Measurements from ENCODE around the gene SERPINB1.
"Not testable (repeated sequence)": the region's sequence is repeated elsewhere in the genome, so short reads cannot be mapped to it uniquely, and the experiment has no call there.

SERPINB1 gene

GRCh38 chr6:2865694-2866151 lies 24.1 kb upstream of the SERPINB1 start:
- no peak for DNase-seq

- DNase-seq: no peak
Observed at GRCh38 chr6:2865270-2865669, 23.6 kb upstream of the SERPINB1 start.

DNA sequence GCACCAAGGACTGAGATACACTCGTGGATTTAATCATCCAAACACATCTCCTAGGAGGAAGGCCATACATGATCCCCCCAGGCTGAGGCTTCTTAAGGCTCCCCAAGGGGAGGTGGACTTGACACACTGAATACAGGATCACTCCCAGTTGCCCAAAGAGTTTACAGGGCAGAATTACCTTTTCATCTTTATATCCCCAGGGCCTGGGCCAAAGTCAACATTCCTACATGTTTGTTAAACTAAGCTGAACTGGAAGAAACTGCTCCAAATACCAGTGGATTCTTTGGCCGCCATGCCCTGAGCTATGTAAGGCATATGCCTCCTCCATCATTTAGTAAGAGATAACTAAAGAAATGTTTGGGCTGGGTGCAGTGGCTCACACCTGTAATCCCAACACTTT lies 22.2 kb upstream of the SERPINB1 start:
- no peak for DNase-seq

GRCh38 chr6:2862712-2863181 lies 21.1 kb upstream of the SERPINB1 start:
- DNase-seq: peak; percentile 33

DNA sequence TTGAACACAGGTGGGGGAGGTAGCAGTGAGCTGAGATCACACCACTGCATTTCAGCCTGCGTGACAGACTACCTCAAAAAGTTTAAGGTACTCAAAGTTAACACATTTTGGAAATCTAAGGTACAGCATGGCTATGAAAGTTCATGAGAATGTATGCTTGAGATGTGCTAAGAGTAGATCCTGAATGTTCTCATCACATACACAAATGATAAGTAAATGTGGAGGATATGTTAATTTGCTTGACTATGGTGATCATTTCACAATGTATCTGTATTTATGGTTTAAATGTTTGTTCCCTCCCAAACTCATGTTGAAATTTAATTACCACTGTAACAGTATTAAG lies 20.1 kb upstream of the SERPINB1 start:
- peak; percentile 37 for DNase-seq

DNA sequence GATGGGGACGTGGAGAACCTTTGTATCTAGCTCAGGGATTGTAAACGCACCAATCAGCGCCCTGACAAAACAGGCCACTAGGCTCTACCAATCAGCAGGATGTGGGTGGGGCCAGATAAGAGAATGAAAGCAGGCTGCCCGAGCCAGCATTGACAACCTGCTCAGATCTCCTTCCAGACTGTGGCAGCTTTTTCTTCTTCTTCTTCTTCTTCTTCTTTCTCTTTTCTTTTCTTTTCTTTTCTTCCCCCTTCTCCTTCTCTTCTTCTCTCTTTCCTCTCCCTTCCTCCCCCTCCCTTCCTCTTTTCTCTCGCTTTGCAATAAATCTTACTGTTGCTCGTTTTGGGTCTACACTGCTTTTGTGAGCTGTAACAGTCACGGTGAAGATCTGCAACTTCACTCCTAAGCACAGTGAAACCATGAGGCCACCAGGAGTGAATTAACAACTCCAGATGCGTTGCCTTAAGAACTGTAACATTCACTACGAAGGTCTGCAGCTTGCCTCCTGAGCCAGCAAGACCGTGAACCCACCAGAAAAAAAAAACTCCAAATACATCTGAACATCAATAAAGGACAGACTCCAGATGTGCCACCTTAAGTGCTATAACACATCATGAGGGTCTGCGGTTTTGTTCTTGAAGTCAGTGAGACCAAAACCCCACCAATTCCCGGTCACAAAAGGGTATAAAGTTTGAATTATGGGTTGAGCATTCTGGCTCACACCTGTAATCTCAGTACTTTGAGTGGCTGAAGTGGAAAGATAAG lies 19.6 kb upstream of the SERPINB1 start:
- DNase-seq: peak; percentile 49

DNA sequence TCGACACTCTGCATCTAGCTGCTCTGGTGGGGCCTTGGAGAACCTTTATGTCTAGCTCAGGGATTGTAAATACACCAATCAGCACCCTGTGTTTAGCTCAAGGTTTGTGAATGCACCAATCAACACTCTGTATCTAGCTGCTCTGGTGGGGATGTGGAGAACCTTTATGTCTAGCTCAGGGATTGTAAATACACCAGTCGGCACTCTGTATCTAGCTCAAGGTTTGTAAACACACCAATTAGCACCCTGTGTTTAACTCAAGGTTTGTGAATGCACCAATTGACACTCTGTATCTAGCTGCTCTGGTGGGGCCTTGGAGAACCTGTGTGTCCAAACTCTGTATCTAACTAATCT lies 19.0 kb upstream of the SERPINB1 start:
- not testable (repeated sequence) for DNase-seq

DNA sequence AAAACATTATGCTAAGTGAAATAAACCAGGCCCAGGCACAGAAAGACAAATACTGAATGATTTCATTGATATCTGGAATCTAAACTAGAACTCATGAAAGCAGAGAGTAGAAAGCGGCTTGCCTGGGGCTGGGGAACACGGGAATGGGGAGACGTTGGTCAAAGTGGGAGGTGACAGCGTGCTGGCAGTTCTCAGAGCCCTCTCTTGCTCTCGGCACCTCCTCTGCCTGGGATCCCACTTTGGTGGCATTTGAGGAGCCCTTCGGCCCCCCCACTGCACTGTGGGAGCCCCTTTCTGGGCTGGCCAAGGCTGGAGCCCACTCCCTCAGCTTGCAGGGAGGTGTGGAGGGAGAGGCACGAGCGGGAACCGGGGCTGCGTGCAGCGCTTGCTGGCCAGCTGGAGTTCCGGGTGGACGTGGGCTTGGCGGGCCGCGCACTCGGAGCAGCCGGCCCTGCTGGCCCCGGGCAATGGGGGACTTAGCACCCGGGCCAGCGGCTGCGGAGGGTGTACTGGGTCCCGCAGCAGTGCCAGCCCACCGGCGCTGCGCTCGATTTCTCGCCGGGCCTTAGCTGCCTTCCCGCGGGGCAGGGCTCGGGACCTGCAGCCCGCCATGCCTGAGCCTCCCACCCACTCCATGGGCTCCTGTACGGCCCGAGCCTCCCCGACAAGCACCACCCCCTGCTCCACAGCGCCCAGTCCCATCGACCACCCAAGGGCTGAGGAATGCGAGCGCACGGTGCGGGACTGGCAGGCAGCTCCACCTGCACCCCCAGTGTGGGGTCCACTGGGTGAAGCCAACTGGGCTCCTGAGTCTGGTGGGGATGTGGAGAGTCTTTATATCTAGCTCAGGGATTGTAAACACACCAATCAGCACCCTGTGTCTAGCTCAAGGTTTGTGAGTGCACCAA lies 18.4 kb upstream of the SERPINB1 start:
- not testable (repeated sequence) for DNase-seq

DNA sequence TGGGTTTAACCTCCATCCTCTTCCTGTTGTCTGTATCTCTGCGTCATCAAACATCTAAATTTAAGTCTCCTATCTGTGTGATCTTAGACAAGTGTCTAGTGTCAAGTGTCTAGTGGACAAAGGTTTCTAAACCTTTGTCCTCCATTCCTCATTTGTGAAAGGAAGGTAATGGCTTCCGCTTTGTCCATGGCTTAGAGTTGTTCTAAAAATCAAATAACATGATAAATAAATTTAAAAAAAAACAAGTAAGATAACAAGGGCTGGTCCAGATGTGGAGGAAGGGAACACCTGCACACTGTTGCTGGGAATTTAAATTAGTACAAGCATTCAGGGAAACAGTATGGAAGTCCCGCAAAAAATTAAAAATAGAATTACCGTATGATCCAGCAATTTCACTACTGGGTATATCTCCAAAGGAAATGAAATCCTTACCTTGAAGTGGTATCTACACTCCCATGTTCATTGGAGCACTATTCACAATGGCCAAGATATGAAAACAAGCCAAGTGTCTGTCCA lies 17.6 kb upstream of the SERPINB1 start:
- no peak for DNase-seq

GRCh38 chr6:2857580-2858337 lies 16.1 kb upstream of the SERPINB1 start:
- DNase-seq: peak; percentile 76

DNA sequence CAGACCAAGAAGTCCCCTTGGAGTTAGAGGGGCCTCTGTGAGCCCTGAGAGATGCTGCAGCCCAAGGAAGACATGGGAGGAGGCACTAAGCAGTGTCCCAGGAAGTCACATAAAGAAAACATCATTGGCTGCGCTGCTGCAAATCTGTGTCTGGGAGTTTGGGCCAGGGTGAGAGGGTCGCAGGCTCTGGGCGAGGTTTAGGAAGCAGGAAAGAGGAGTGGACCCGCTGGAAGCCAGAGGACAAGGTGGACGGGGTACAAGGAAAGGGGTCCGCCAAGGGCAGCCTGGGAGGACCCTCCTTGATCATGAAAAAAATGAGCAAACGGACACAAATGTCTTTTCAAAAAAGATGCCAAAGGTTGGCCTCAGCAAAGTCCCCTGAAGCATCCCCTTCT lies 15.5 kb upstream of the SERPINB1 start:
- no peak for DNase-seq

DNA sequence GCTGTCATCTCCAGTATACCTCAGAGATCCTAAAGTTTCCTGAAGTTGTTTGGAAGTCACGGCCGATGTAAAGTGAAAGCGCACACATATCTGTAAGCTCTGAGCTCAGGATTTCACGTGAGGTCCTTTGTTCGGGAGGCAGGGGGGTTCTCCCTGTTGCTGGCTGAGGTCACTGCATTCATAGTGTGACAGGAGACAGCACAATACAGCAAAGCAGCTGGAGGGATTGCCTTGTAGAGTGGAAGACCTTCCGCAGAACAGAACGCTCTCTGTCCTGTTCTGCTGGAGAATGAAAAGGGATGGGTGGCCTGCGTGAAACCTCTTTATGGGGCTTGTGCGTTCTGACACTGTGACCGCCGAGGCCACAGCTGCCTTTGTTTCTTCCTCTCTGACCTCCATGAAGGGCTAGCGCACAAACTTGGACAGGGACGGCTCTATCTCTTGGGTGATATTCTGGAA lies 13.4 kb upstream of the SERPINB1 start:
- no peak for DNase-seq

DNA sequence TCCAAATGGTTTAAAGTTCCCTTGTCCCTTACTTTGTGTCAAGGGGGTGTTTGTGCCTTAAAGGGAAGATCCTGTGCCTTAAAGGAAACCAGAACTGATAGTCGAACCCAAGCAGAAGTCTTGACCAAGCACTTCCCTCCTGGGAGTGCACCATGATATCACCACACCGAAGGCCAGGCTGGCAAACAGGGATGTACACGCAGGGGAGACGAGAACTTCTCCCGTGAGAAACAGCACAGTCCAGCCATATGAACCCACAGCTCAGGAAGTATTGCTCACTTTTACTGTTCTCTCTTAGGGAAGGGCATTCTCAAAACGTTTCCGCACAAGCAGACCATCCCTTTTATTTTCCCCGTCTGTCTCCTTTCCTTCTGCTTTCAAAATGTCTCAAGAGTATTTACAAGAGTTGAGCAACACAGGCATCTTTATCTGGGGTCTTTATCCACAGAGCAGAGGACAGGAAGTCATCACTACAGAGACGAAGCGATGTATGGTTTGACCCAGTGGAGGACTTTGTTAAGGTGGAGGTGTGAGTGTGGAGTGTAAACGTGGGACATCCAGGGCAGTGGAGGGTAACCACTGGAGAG lies 12.8 kb upstream of the SERPINB1 start:
- peak; percentile 24 for DNase-seq

GRCh38 chr6:2853769-2854395 lies 12.2 kb upstream of the SERPINB1 start:
- DNase-seq: peak; percentile 78

- DNase-seq: not testable (repeated sequence)
Observed at GRCh38 chr6:2853378-2853768, 11.7 kb upstream of the SERPINB1 start.

DNA sequence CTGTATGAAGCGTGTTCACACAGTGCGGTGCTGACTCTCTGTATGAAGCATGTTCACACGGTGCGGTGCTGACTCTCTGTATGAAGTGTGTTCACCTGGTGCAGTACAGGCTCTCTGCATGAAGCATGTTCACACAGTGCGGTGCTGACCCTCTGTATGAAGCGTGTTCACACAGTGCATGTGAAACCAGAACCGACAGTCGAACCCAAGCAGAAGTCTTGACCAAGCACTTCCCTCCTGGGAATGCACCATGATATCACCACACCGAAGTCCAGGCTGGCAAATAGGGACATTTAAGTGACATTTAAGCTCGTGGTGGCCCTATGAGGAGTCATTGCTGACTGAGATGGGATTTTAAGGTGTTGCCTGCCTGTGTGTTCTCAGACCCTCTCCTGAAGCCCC lies 11.3 kb upstream of the SERPINB1 start:
- DNase-seq: no peak

GRCh38 chr6:2852514-2852855 lies 10.8 kb upstream of the SERPINB1 start:
- no peak for DNase-seq

DNA sequence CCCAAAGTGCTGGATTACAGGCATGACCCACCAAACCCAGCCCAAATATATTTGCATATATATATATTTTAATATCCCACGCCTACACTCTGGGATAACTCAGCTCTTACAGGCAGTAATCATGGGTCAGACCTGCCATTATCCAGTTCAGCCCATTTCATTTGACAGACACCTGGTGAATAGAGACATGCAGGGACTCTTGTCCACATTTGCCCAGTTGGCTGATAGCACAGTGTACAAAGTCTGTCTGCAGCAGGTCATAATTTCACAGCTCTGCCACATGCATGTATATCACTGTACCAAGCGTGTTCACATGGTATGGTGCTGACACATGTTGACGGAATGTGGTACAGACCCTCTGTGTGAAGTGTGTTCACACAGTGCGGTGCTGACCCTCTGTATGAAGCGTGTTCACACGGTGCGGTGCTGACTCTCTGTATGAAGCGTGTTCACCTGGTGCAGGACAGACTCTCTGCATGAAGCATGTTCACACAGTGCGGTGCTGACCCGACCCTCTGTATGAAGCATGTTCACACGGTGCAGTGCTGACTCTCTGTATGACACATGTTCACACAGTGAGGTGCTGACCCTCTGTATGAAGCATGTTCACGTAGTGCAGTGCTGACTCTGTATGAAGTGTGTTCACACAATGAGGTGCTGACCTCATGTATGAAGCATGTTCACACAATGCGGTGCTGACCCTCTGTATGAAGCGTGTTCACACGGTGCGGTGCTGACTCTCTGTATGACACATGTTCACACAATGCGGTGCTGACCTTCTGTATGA lies 10.3 kb upstream of the SERPINB1 start:
- DNase-seq: no peak

DNA sequence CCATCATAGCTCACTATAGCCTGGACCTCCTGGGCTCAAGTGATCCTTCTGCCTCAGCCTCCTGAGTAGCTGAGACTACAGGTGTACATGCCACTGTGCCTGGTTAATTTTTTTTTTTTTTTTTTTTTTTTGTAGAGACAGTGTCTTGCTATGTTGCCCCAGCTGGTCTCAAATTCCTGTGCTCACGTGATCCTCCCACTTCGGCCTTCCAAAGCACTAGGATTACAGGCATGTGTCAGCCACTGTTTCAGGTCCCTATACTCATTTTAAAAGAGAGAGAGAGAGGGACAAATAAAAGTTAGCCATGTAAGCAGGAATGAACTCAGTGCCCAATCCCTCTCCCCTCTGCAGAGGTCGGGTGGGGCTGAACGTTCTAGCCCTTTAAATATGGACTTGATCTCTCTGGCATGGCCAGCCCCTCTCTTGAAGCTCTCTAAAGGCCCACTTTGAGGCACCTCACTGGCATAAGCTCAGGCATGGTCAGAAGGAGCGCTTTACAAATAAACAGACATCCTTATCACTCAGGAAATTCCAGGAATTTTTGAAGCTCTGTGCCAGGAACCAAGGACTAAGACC lies 9.0 kb upstream of the SERPINB1 start:
- DNase-seq: no peak

GRCh38 chr6:2848851-2849250 lies 7.2 kb upstream of the SERPINB1 start:
- DNase-seq: peak; percentile 88

DNA sequence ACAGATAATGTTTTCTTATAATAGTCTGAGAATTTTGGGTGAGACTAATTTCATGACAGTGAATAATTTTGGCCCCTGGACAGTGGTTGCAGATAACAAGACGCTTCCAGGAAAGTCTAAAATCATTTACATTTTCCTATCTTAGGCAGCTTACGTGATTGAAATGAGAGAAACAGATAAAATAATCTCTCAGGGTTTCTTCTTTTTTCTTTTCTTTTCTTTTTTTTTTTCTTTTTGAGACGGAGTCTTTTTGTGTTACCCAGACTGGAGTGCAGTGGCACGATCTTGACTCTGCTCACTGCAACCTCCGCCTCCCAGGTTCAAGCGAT lies 4.2 kb upstream of the SERPINB1 start:
- DNase-seq: no peak

All from CD4-positive, alpha-beta T cell treated with Interleukin-6 for 4 hours (primary cell).